GM19397 (cell line): ENCODE data around the gene ATP10D.

Source experiments
- ATAC-seq: cut with Tn5 transposase; IDR thresholded peaks from one replicate; pipeline ENCODE4 v1.9.1; 2021; ENCODE audit warnings: mild to moderate bottlenecking, moderate library complexity; ENCODE audit not compliant: unreplicated experiment

Gene ATP10D

DNA sequence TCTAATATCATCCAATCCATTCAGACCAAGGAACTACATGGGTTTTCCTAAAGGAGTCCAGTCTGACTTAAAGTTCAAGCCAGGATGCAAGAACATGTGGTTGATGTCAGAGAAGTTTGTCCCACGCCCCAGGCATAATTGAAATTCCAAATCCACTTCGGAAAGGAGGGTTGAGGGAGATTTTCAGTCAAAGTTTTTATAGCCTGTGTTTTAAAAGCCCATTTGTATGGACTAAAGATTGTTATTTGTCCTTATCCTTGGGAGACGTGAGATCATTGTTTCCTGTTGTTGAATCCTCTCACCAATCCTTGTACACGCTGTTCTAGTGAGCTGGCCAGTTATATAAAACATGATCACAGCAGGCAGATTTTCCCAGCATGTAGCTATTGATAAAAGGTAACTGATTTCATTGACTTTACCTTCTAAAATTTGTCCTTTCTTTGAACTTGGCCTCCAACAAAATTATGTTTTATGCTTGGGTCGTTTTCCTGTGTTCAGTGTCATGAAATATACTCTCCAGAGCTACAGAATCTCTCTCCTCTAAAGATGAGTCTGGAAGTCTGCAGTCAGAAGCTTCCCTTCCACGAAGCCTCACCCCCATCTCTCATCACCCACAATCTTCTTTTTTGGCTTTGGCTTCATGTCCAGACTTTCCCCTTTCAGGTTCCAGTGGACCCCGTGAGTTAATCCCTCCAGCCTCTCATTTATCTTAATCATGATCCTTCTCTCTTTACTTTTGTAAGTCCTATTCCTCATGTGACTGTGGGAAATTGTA lies 92.9 kb downstream of the ATP10D start:
- ATAC-seq = no peak

DNA sequence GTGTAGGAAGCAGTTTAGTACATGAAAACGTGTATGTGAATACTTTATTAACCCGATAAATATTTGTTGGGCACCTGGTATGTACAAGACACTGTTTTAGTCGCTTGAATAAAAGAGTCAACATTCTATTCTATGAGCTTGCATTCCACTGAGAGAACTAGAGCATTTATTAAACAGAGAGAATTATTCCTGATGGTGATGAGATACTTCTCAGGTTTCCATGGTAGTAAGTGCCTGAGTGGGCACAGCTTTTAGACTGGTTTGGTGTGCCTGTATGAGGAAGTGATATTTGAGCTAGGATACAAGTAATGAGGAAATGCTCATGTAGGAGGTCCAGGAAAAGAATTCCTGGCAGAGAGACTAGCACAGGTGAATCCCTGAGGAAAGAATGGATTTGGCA lies 94.2 kb downstream of the ATP10D start:
- ATAC-seq = no peak

DNA sequence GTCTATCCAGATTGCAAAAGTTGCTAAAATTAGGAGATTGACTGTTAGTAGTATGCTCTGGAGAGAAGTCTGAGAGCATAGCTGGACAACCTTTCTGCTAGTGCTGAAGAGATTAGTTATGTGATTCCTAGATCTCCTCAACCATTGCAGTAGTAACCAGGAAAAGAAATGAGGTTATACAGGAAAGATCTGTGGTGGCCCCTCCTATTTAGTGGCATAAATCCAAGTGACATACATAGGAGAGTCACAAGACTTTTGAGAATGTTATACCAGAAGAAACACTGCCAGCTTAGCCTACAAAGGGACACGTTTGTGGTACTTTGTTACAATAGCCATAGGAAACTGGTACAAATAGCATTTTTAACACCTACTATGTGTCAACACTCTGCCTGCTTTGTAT lies 105.2 kb downstream of the ATP10D start:
- no peak for ATAC-seq

DNA sequence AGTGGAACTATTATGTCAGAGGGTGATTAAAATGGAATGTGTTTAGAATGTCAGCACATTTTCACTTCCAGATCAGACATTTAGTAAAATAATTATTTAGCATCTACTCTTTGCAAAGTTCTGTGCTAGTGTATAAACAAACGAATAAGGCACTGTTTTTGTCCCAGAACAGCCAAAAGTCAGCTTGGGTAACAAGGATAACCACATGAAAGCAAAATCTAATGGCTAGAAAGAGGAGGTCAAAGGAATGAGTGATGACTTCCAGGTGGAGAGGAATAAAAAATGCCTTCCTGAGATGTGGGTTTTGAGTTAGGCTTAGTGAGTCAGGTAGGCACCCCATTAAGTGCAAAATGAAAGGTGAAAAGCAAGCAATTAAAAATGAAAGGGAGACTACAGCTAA lies 112.6 kb downstream of the ATP10D start:
- no peak for ATAC-seq

DNA sequence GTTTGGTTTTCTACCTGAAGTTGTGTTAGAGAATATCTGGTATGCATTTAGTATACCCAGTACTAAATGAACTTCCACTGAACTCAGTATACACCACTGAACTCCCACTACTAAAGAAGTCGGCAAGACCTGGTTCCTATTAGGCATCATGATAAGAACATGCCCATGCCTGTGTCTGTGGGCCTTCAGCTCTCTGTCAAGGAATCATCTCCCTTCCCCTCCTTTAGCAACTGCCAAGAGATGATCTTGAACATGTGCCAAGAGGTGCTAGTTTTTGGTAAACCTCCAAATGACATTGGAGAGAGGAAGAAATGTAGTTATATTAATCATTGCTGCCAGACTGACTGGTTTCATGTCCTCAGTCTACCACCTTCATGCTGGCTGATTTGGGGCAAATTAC lies 113.2 kb downstream of the ATP10D start:
- no peak for ATAC-seq

DNA sequence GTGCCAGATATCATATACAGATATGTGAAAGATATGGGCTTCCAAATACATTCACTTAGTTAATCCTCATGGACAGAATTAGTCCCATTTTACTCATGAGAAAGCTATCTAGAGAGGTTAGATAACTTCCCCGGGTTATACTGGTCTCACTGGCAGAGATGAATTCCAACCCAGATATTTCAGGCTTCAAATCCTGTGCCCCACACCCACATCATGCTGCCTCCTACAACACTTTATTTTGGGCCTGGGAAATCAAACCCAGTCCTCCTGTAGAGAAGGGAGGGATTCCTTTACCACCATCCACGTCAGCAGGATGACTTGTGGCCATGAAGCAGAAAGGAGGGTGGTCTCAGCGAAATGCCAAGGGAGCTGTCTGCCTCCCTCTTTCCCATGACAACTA lies 113.8 kb downstream of the ATP10D start:
- ATAC-seq = no peak

DNA sequence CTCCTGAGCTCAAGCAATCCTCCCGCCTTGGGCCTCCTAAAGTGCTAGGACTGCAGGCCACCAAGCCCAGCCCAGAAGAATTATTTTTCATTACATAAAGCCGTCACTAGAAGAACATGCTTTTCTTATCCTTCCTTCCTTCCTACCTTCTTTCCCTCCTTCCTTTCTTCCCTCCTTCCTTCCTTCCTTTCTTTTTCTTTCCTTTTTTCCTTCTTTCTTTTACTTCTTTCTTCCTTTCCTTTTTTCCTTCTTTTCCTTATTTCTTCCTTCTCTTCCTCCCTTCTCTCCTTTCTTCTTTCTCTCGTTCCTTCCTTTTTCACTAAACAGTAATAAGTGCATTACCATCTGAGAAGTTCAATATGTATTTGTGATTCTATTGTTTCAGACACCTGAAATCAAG lies 121.4 kb downstream of the ATP10D start:
- ATAC-seq = no peak

DNA sequence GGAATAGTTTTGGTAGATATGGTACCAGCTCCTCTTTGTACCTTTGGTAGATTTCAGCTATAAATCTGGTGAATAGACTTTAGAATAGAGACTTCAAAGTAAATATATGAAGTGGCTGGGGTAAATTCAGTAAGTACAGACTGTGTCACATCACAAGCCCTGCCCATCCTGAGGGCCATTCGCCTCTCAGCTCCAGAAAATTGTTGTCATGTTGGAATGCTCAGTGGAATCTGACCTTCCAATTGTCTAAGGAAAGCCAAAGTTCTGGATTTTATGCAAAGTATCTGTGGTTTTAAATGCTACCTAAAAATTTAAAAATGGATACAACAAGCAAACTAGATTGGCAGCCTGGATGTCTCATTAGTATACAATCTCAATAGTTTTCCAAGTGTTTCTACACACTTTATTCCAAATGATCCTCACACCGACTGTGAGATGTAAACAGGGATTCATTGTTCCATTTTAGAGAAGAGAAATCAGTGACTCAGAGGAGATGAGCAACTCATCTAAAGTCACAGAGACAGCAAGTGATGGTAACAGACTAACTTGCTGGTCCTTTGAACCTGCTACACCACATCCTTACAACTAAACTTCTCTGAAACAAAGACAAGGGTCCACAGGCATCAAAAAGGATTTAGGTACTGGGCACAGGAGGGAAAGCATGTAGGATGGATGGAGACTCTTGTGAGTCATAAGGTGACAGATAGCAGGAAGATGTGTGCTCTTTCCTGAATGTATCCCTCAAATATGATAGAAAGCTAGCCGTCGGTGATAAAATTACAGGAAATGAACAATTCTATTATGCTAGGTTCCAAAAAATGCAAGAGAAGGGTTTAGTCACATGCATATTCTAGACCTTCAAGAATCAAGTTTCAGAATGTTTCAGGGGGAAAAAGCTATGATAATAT lies 127.3 kb downstream of the ATP10D start:
- no peak for ATAC-seq

DNA sequence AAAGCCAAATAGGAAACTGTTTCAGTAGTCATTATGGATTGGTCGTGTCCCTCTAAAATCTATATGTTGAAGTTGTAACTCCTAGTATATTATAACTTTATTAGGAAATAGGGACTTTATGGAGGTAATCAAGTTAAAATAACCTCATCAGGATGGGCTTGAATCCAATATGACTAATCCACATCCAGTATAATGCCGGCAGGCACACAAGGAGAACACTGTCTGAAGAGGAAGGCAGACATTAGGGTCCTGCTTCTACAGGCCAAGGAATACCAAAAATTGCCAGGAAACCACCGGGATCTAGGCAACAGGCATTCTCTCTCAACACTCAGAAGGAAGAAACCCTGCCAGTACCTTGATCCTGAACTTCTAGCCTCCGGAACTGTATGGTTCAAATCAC lies 130.3 kb downstream of the ATP10D start:
- ATAC-seq = no peak

DNA sequence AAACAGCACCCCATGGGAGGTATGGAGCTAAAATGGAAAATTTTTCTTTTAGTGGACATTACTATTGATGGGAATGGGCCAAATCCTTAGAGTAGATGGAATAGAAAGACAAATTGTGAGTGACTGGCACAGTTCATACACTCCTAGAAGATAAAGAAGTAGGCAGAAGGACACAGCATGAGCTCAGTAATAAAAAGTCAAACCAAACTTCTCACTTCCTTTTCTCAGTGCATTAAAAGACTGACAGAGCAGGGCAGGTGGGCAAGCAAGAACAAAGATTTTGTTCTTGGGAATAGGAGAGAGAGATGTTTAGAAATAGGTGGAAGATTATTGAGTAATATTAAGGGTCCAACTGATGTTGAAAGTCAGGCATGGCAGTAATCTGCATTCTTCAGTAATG lies 132.5 kb downstream of the ATP10D start:
- no peak for ATAC-seq

DNA sequence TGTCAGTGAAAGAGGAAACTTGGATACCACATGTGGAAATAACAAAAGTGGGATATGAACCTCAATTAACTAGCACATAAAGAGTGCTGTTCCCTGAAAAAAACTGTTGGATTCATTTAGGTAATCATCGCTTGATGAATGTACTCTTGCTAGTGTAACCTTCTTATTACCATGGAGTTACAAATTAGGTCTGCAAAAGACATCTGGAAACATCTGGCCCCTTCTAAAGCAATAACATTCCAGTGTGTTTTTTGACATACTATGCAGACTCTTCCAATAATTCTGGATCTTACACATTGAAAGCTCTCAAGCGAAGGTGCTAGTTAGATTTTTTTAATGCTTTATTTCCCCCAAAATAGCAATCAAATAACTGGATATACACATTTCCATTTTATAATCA lies 134.6 kb downstream of the ATP10D start:
- no peak for ATAC-seq

DNA sequence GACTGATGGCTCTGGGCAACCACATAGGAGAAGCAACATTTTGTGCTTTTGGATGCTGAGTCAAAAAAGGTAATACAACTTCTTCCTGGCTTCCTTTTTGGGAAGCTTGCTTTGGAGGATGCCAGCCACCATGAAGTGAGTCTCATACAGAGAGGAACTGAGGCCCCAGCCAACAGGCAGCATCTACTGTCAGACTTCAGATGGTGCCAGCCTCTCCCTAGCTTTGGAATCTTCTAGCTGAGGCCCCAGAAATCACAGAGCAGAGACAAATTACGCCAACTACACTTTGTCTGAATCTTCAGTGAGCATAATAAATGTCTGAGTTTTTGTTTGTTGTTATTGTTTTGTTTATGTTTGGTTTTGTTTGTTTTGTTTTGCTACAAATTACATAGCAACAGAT lies 136.1 kb downstream of the ATP10D start:
- ATAC-seq = no peak

DNA sequence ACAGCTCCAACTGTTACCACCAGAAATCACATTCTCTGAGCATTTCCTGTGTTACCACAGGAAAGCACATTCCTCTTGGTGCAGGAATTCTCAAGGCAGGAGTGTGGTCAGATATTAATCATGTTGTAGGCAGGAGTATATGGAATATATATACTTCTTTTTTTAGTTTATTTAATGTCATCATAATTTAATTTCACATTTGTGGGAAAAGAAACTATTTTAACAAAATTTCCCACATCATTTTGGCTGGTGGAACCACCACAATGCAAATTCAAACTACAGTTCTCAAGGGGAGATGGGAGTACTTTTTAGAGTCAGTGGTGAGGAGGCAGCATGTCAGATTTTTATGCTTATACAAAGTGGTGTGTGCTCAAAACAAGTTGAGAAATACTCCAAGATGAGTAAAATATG lies 139.0 kb downstream of the ATP10D start:
- no peak for ATAC-seq

DNA sequence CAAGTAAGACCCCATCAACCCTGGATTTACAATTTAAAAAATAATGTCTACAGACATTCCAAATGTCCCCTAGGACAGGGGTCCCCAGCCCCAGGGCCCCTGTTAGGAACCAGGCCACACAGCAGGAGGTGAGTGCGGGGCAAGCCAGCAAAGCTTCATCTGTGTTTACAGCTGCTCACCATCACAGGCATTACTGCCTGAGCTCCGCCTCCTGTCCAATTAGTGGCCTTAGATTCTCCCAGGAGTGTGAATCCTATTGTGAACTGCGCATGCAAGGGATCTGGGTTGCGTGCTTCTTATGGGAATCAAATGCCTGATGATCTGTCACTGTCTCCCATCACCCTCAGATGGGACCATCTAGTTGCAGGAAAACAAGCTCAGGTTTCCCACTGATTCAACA lies 146.1 kb downstream of the ATP10D start:
- ATAC-seq = no peak

DNA sequence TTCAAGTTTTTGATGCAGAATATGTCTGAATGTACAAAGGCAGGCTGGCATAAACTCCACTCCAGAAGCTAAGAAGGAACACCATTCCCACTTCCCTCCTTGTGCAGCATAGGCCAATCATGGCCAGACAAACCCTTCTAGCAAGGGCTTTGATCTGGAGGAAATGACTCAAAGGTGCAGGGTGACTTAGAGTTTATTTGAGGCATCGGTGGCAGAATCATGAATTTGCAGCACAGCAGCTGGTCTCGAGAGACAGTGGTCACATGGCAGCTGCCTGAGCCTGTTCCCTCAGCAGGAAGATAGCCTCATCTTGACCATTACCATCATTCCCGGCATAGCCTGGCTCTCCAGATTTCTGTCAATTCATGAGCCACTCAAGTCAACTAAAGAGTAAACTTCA lies 154.5 kb downstream of the ATP10D start:
- no peak for ATAC-seq

DNA sequence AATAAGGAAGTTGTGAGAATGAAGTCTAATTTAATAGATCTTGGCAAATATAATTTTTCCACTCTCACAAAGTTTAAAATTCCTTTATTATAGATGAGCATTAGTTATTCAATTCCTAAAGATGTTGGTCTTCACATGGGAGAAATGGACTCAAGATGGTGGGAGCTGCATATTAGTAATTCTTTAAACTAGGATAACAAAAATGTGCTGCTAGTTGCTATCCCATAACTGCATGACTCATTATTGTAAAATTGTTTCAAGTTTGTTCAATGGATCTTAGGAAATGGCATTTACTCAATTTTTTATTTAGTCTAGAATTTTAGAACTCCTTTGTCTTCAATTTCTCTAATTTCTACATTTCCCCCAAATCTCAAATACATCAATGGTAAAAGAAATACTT lies 155.8 kb downstream of the ATP10D start:
- ATAC-seq = no peak

DNA sequence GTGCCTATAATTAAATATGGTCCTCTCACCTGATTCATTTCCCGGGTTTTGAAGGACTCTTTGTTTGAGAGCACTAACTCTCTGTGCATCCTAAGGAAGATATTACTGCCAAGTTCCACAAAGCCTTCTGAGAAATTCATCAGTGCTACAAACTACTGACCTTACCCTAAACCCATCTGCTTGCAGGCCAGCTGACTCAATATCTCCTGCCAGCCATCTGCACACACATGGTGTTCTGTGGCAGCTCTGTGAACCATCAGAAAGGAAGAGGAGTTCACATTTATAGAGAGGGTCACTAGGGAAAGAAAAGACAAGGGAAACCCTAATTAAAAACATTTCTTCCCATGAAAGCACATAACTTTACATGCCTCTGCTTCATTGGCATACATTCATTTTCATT lies 156.7 kb downstream of the ATP10D start:
- no peak for ATAC-seq

DNA sequence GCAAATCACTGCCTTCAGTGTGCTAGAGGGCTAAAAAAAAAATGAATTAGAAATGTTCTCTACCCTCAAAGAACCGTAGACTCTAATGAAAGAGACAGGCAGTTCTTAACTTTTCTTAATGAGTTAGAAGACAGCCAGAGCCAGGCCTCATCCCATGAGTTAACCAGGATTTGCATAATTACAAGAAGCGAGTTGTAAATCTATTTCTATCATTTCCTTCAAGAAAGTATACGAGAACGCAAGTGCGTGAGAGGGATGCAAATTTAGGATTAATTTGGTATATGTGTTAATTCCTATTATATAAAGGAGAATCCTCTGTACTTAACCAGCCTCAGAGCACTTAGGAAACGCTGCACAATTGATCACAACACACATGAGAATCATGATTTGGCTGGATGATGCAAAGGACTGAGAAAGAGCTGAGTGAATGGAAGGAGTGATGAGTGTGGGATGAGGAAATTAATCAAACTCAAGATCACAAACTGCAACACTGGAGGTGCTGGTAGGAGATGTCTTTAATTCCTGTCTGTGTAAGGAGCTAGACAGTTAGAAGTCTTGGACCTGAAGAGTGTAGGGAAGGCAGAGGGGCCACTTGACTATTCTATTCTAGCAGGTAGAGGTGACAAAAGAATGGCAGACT lies 157.2 kb downstream of the ATP10D start:
- ATAC-seq = no peak
